Measurements from ENCODE around the gene SV2A.

SV2A gene

GRCh38 chr1:149937759-149938158 is 20.1 kb upstream of the SV2A start:
- ChIA-PET CTCF (interaction anchor here (0.7 kb wide), 1 partner anchor 113 kb away, joined by 3 read pairs; no protein-coding TSS in a partner anchor), POLR2A (ENCODE audit: low non-redundant PET) (interaction anchor here (1.3 kb wide), 1 partner anchor 50 kb away, joined by 8 read pairs; a partner anchor contains a TSS)
- peak overlapping the region; percentile 96 for H3K27ac ChIP-seq
- no peak for DNase-seq (ENCODE audit: low spot score)
- no peak for TF ChIP-seq CTCF (conservative IDR thresholded peaks at IDR 0.05; ENCODE audit: low read depth)

DNA sequence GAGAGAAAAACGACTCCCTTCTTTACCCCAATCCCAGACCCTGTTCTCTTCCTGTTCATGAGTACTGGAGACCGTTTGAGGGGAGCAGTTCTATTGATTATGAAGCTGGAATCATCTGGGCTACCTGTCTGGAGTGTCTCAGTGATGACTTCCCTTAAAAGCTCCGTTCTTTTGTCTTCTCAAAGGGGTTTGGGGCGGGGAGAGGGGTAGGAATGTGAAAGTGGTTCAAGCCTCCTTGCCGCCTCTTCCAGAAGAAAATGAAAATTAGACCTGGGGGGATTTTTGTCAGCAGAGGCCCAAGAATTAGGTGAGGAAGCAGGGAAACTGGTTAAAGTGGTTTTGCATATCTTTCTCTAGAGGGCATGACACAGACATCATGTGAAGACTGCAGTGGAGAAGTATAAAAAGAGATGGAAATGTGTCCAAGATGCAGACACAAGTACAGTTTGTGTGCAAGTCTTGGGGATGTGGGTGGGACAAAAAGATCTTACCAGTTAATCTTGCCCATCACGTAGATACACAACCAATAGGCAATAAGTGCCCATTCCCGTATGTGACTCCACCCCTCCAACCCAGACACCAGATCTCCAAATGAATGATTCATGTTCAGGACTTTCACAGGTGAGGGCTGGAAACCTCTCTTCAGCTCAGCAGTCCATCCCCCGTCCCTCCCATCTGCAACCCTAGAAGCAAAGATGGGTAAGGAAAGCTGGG is 19.5 kb upstream of the SV2A start:
- ChIA-PET POLR2A (ENCODE audit: low non-redundant PET) (interaction anchor here (1.3 kb wide), 1 partner anchor 49 kb away, joined by 8 read pairs; a partner anchor contains a TSS), CTCF (interaction anchor here (0.7 kb wide), 1 partner anchor 113 kb away, joined by 3 read pairs; no protein-coding TSS in a partner anchor)
- H3K27ac ChIP-seq = peak overlapping the region; percentile 96
- no peak for TF ChIP-seq CTCF (conservative IDR thresholded peaks at IDR 0.05; ENCODE audit: low read depth)
- DNase-seq (ENCODE audit: low spot score) = peak; percentile 90

- peak within 1 kb of the TSS; percentile 96 for H3K27ac ChIP-seq
- no peak for TF ChIP-seq CTCF (conservative IDR thresholded peaks at IDR 0.05; ENCODE audit: low read depth)
- ChIA-PET CTCF (no interaction called here), POLR2A (ENCODE audit: low non-redundant PET) (no interaction called here)
- DNase-seq (ENCODE audit: low spot score) = peak; percentile 51
Measured at GRCh38 chr1:149936170-149936991, 18.7 kb upstream of the SV2A start, which contains the start of gene MTMR11. MTMR11 (minus strand) TSS chr1:149936879; CDS start chr1:149936647, 232 bp downstream.

DNA sequence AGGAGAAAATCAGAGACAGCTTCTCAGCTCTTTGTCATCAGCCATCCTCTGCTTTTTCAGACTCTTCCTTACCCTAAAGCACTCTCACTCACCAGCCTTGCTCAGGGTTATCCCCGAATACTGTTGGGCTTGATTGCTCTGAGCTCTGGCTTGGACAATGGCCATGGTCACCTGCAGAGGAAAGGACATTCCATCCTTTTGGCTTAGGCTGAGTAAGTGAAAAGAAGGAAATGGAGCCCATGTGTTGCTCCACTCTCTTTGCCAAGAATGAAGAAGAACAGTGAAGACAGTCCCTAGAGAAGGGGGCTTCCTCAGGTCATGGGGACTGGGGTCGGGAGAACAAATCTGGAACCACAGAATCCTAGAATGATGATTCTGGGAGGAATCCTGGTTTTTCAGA is 16.7 kb upstream of the SV2A start:
- no peak for TF ChIP-seq CTCF (conservative IDR thresholded peaks at IDR 0.05; ENCODE audit: low read depth)
- DNase-seq (ENCODE audit: low spot score) = no peak
- POLR2A ChIA-PET (ENCODE audit: low non-redundant PET) = no interaction called here
- CTCF ChIA-PET = interaction anchor here (0.6 kb wide), 1 partner anchor 30 kb away, joined by 3 read pairs; no protein-coding TSS in a partner anchor
- H3K27ac ChIP-seq = peak overlapping the region; percentile 9; the same call in 1 of the 2 replicates

DNA sequence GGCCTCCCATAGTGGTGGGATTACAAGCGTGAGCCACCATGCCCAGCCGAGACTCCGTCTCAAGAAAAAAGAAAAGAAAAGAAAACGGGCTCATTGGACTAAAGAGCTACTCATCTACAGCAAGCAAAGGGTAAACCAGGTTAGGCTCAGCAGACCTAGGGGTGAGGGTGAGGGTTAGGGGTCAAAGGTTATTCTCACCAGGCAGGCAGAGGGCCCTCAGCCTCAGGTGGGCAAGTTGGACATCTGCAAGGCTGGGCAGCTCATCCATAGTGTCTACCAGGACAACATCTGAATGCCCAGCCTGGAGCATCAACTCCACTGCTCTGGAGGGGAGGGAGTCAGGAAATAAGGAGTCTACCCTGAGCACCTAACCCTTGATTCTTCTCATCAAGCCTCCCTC is 15.6 kb upstream of the SV2A start:
- no peak for TF ChIP-seq CTCF (conservative IDR thresholded peaks at IDR 0.05; ENCODE audit: low read depth)
- no peak for DNase-seq (ENCODE audit: low spot score)
- H3K27ac ChIP-seq = no peak overlapping the region; the same call in 1 of the 2 replicates
- POLR2A ChIA-PET (ENCODE audit: low non-redundant PET) = no interaction called here
- CTCF ChIA-PET = no interaction called here

DNA sequence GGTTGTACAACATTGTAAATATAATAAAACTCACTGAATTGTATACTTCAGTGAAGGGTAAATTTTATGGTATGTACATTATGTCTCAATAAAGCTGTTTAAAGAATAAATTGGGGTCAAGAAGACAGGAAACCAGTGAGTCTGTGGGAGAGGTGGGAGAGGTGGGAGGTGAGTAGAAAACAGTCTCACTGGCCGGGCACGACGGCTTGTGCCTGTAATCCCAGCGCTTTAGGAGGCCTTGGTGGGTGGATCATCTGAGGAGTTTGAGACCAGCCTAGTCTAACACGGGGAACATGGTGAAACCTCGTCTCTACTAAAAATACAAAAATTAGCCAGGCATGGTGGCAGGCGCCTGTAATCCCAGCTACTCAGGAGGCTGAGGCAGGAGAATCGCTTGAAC is 14.8 kb upstream of the SV2A start:
- ChIA-PET CTCF (interaction anchor here (0.6 kb wide), 1 partner anchor 199 kb away, joined by 3 read pairs; no protein-coding TSS in a partner anchor), POLR2A (ENCODE audit: low non-redundant PET) (no interaction called here)

More for the DNA sequence above, 14.8 kb upstream of the SV2A start:
- DNase-seq (ENCODE audit: low spot score) = no peak
- no peak for TF ChIP-seq CTCF (conservative IDR thresholded peaks at IDR 0.05; ENCODE audit: low read depth)
- no peak overlapping the region for H3K27ac ChIP-seq

Measured in RWPE1 (cell line).